Kidney (tissue), 14 donors: ENCODE results near the gene FTCD. TPM values are rescaled to one million over a fixed set of nuclear protein-coding genes. Genes with fewer than 3 reads are reported as not detected.

ENCODE experiments used
- DNase-seq, 5 donors: peaks; one replicate each; pipeline ENCODE4 v3.0.0-alpha.2; 2013 to 2020
- FAIRE-seq: peaks from 2 replicates; lab custom pipeline; 2012; peaks lifted over from hg19 to GRCh38; lab: Jason Lieb, UNC
- H3K27ac ChIP-seq, 2 donors: one replicate each; pipeline ENCODE4 v1.7.0; 2013; ENCODE audit warnings: low read depth in 2 of 2, low read length in 2 of 2, inconsistent platforms in 1 of 2
- H3K27me3 ChIP-seq: one replicate; pipeline ENCODE4 v1.7.1; 2013; ENCODE audit warnings: low read length, inconsistent platforms; ENCODE audit not compliant: control insufficient read depth, insufficient read depth
- H3K36me3 ChIP-seq, 3 donors: one replicate each; pipeline versions ENCODE4 v1.7.0 to v1.7.1; 2013; ENCODE audit warnings: low read length in 3 of 3, control low read depth in 1 of 3, inconsistent platforms in 1 of 3; ENCODE audit not compliant: insufficient read depth in 3 of 3, control insufficient read depth in 2 of 3
- H3K4me1 ChIP-seq, 3 donors: one replicate each; pipeline versions ENCODE4 v1.7.0 to v1.7.1; 2013; ENCODE audit warnings: low read length in 3 of 3, inconsistent platforms in 1 of 3, low read depth in 1 of 3; ENCODE audit not compliant: control insufficient read depth in 2 of 3, insufficient read depth in 2 of 3
- H3K4me3 ChIP-seq, 3 donors: one replicate each; pipeline versions ENCODE4 v1.7.0 to v1.8.1; 2013; ENCODE audit warnings: low read length in 3 of 3, control low read depth in 1 of 3, inconsistent platforms in 1 of 3
- H3K9ac ChIP-seq, 3 donors: one replicate each; pipeline versions ENCODE4 v1.7.0 to v1.7.1; 2013; ENCODE audit warnings: low read length in 3 of 3, control low read depth in 1 of 3, inconsistent platforms in 1 of 3
- H3K9me3 ChIP-seq, 3 donors: one replicate each; pipeline versions ENCODE4 v1.7.0 to v1.7.1; 2013; ENCODE audit warnings: low read length in 3 of 3, control low read depth in 1 of 3, inconsistent platforms in 1 of 3; ENCODE audit not compliant: control insufficient read depth in 2 of 3, insufficient read depth in 1 of 3
- CTCF ChIP-seq: IDR thresholded peaks from 3 replicates; pipeline ENCODE4 v1.5.1; 2012; ENCODE audit warnings: mild to moderate bottlenecking, moderate library complexity, borderline replicate concordance; ENCODE audit not compliant: insufficient read depth; ENCODE audit errors: extremely low read depth
- intact Hi-C: fragments of 100-400 bp; cut with DNase I; formaldehyde crosslinking; loops from one replicate; pipeline ENCODE4 v1.11.1; 2022
- polyA plus RNA-seq: library from polyadenylated mRNA; stranded (reverse); fragments of 350-450 nt; fragmentation: Illumina TruSeq; extraction: RNeasy Lipid Tissue Mini Kit (QIAGEN cat#74804); gene quantifications from one replicate; pipeline ENCODE4 v1.2.3, GENCODE V29; 2014; ENCODE audit warnings: low read depth, low replicate concordance; ENCODE audit not compliant: insufficient read depth
- total RNA-seq: library from RNA; stranded (reverse); fragmentation: NEBNext Ultra II Directional; extraction: Animal tissue kit (Norgen Biotek cat#: 25700); gene quantifications from one replicate; pipeline ENCODE4 v1.2.1, GENCODE V29; 2021
- donor health status: control.
- donor health status: control.
- donor health status: control.
- donor health status: control.
- donor health status: control.
- donor health status: DM: yes; HTN: yes; CAD: no.
- donor health status: Normal renal cell carcinoma (clear cell type).

Gene FTCD
- total and polyA plus RNA-seq, 2 donors from 2014 or later, result 51.6 to 273 TPM

GRCh38 chr21:46113497-46114176 lies 41.7 kb downstream of the FTCD start:
- FAIRE-seq, result no peak

GRCh38 chr21:46112725-46113215 lies 42.6 kb downstream of the FTCD start:
- Histone ChIP-seq H3K9me3 (peaks cover 0 to 7% (median 3%) of the 10 kb centered on the region in 3 donors), H3K36me3 (peaks cover 0 to 5% (median 0%) of the 10 kb centered on the region in 3 donors), H3K4me1 (no peaks in the 10 kb centered on the region), H3K27ac (no peak overlapping the region), H3K27me3 (no peaks in the 10 kb centered on the region), H3K4me3 (no peak overlapping the region), H3K9ac (no peak overlapping the region)
- FAIRE-seq (no peak), DNase-seq (peak in 2 of 5 donors; percentile 25 to 55)
- intact Hi-C loops, result no loop called here
- TF ChIP-seq CTCF, result no peak

More at GRCh38 chr21:46113497-46114176, 41.7 kb downstream of the FTCD start:
- intact Hi-C loops, result no loop called here
- Histone ChIP-seq H3K9ac (no peak overlapping the region), H3K4me3 (no peak overlapping the region), H3K9me3 (peaks cover 0 to 3% (median 0%) of the 10 kb centered on the region in 3 donors), H3K36me3 (peaks cover 0 to 5% (median 0%) of the 10 kb centered on the region in 3 donors), H3K27me3 (no peaks in the 10 kb centered on the region), H3K27ac (no peak overlapping the region), H3K4me1 (no peaks in the 10 kb centered on the region)
- no peak for TF ChIP-seq CTCF
- peak in 2 of 5 donors; percentile 8 to 19 for DNase-seq

GRCh38 chr21:46111857-46112724 lies 43.3 kb downstream of the FTCD start:
- H3K4me3 ChIP-seq, result no peak overlapping the region
- H3K36me3 ChIP-seq, result peaks cover 0 to 5% (median 0%) of the 10 kb centered on the region in 3 donors
- H3K4me1 ChIP-seq, result no peaks in the 10 kb centered on the region
- FAIRE-seq (no peak), DNase-seq (peak in 2 of 5 donors; percentile 24 to 67)
- no peaks in the 10 kb centered on the region for H3K27me3 ChIP-seq
- no peak overlapping the region for H3K9ac ChIP-seq
- no peak for TF ChIP-seq CTCF
- no peak overlapping the region for H3K27ac ChIP-seq
- peaks cover 0 to 7% (median 3%) of the 10 kb centered on the region in 3 donors for H3K9me3 ChIP-seq
- intact Hi-C loops, result no loop called here
